ENCODE results near the gene RNASE13.

Gene RNASE13

DNA sequence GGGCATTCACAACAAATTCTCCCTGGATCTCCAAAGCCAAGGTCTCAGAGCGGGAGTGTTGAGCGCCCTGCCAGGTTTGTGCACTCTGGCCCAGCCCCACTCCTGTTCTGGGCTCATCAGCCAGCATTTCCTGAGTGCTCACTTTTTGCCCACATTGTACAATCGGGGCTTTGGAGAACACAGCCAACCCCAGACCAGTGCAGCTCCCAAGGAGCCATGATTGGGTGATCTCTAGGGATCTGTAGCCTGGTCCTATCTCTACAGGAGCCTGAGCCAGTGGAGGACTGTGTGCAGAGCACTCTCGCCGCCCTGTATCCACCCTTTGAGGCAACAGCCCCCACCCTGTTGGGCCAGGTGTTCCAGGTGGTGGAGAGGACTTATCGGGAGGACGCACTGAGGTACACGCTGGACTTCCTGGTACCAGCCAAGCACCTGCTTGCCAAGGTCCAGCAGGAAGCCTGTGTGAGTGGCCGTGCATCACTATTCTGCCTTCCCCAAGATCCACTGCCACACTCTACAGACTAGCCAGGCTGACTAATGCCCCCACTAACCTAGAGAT is 38.3 kb upstream of the RNASE13 start (continued):
- TF ChIP-seq CTCF (tag by site-specific recombination; IDR thresholded peaks at IDR 0.05) (no peak), ZNF324 (tag by site-specific recombination; IDR thresholded peaks at IDR 0.05) (no peak), PRDM6 (tag by site-specific recombination; IDR thresholded peaks at IDR 0.05) (no peak), ZNF423 (tag by site-specific recombination; IDR thresholded peaks at IDR 0.05) (no peak), TSHZ1 (tag by site-specific recombination; IDR thresholded peaks at IDR 0.05; ENCODE audit: borderline replicate concordance) (no peak), PRDM4 (tag by site-specific recombination; IDR thresholded peaks at IDR 0.05) (no peak), ZNF335 (tag by site-specific recombination; conservative IDR thresholded peaks at IDR 0.05) (no peak)
- TF ChIP-seq, protein P1, sequence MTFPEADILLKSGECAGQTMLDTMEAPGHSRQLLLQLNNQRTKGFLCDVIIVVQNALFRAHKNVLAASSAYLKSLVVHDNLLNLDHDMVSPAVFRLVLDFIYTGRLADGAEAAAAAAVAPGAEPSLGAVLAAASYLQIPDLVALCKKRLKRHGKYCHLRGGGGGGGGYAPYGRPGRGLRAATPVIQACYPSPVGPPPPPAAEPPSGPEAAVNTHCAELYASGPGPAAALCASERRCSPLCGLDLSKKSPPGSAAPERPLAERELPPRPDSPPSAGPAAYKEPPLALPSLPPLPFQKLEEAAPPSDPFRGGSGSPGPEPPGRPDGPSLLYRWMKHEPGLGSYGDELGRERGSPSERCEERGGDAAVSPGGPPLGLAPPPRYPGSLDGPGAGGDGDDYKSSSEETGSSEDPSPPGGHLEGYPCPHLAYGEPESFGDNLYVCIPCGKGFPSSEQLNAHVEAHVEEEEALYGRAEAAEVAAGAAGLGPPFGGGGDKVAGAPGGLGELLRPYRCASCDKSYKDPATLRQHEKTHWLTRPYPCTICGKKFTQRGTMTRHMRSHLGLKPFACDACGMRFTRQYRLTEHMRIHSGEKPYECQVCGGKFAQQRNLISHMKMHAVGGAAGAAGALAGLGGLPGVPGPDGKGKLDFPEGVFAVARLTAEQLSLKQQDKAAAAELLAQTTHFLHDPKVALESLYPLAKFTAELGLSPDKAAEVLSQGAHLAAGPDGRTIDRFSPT (tag by site-specific recombination; IDR thresholded peaks at IDR 0.05): no peak

- POLR2A ChIA-PET: interaction anchor here (0.7 to 3.7 kb wide), 16 partner anchors 8 to 610 kb away, joined by 3 to 71 read pairs (median 8); partner anchors contain the start of genes NDRG2, SLC39A2 and ZNF219
- H3K9me3 ChIP-seq (ENCODE audit: control insufficient read depth, insufficient read depth, low read depth, low read length): no peaks in the 10 kb centered on the region
- H3K4me1 ChIP-seq (ENCODE audit: control insufficient read depth, insufficient read depth, low read length): peaks cover 16% of the 10 kb centered on the region
- peak overlapping the region; percentile 79; the same call in 1 of the 2 replicates for H3K4me3 ChIP-seq (ENCODE audit: low read depth, low read length)
- CTCF ChIA-PET: interaction anchor here (0.6 to 4.3 kb wide), 13 partner anchors 14 to 561 kb away, joined by 3 to 64 read pairs (median 7); no protein-coding TSS in a partner anchor
- H3K36me3 ChIP-seq (ENCODE audit: control insufficient read depth in 2 of 2, insufficient read depth in 1 of 2, low read length in 2 of 2): peaks cover 0 to 40% of the 10 kb centered on the region in 2 experiments; a peak in 1 of 3 replicates
- peak overlapping the region; percentile 86; the same call in 1 of the 2 replicates for H3K27ac ChIP-seq (ENCODE audit: extremely low read depth, low read depth, low read length)
- TF ChIP-seq ZNF677 (tag by site-specific recombination; IDR thresholded peaks at IDR 0.05) (peak; percentile 87), ZBTB7A (tag by site-specific recombination; IDR thresholded peaks at IDR 0.05; ENCODE audit: low read depth) (no peak), ZNF148 (tag by site-specific recombination; IDR thresholded peaks at IDR 0.05; ENCODE audit: borderline replicate concordance) (no peak), ZNF146 (tag by site-specific recombination; IDR thresholded peaks at IDR 0.05) (no peak), HOXC10 (CRISPR knock-in tag; IDR thresholded peaks at IDR 0.05) (no peak), EGR2 (tag by site-specific recombination; IDR thresholded peaks at IDR 0.05; ENCODE audit: low read depth) (peak; percentile 82), ZNF121 (tag by site-specific recombination; IDR thresholded peaks at IDR 0.05) (no peak), YY2 (tag by site-specific recombination; IDR thresholded peaks at IDR 0.05) (no peak), ZSCAN30 (tag by site-specific recombination; IDR thresholded peaks at IDR 0.05) (no peak), ZNF645 (tag by site-specific recombination; IDR thresholded peaks at IDR 0.05) (no peak)
Observed at GRCh38 chr14:21072031-21072473, 37.4 kb upstream of the RNASE13 start.

All from HEK293 (cell line).